Loucy (cell line): ENCODE results near the gene ABT1.

Experiments
- H2AFZ ChIP-seq: fragments of 200-600 bp; sonication (generic); 2 replicates; pipeline ENCODE4 v1.6.0; 2016; ENCODE audit warnings: antibody characterized with exemption, mild to moderate bottlenecking, low read length, moderate library complexity
- H3F3A ChIP-seq: fragments of 200-600 bp; 2 replicates; pipeline ENCODE4 v1.6.0; 2016; ENCODE audit warnings: antibody characterized with exemption, low read depth, mild to moderate bottlenecking
- H3K27me3 ChIP-seq: fragments of 200-600 bp; sonication (generic); 2 replicates; pipeline ENCODE4 v1.6.1; 2014; ENCODE audit warnings: low read length, mild to moderate bottlenecking; ENCODE audit not compliant: insufficient read depth, poor library complexity, severe bottlenecking
- H3K36me3 ChIP-seq: fragments of 200-600 bp; sonication (generic); 2 replicates; pipeline ENCODE4 v1.6.1; 2016; ENCODE audit warnings: low read length; ENCODE audit not compliant: insufficient read depth
- H3K4me1 ChIP-seq: fragments of 200-600 bp; sonication (generic); 2 replicates; pipeline ENCODE4 v1.5.1; 2014; ENCODE audit warnings: low read length, mild to moderate bottlenecking; ENCODE audit not compliant: insufficient read depth, poor library complexity, severe bottlenecking
- H3K4me2 ChIP-seq: fragments of 200-600 bp; sonication (generic); 2 replicates; pipeline ENCODE4 v1.6.0; 2014; ENCODE audit warnings: antibody characterized with exemption, low read length, low read depth, mild to moderate bottlenecking; ENCODE audit not compliant: poor library complexity, severe bottlenecking
- H3K4me3 ChIP-seq: fragments of 200-600 bp; sonication (generic); 2 replicates; pipeline ENCODE4 v1.5.1; 2014; ENCODE audit warnings: low read length, mild to moderate bottlenecking, mixed read lengths; ENCODE audit not compliant: poor library complexity, severe bottlenecking
- H3K79me2 ChIP-seq: fragments of 200-600 bp; sonication (generic); 2 replicates; pipeline ENCODE4 v1.6.1; 2014; ENCODE audit warnings: low read length; ENCODE audit not compliant: insufficient read depth
- H3K9ac ChIP-seq: fragments of 200-600 bp; sonication (generic); 2 replicates; pipeline ENCODE4 v1.6.0; 2014; ENCODE audit warnings: mild to moderate bottlenecking, low read depth, low read length, moderate library complexity; ENCODE audit not compliant: poor library complexity, severe bottlenecking
- H3K9me2 ChIP-seq: fragments of 200-600 bp; sonication (generic); replicated peaks from 2 replicates; pipeline ENCODE4 v1.6.1; 2016; ENCODE audit warnings: low read depth, low read length, mixed read lengths
- H3K9me3 ChIP-seq: fragments of 200-600 bp; sonication (generic); 2 replicates; pipeline ENCODE4 v1.6.1; 2014; ENCODE audit warnings: mild to moderate bottlenecking, antibody characterized with exemption, low read length, low read depth; ENCODE audit not compliant: insufficient read depth
- H4K20me1 ChIP-seq: fragments of 200-600 bp; sonication (generic); 2 replicates; pipeline ENCODE4 v1.6.0; 2014; ENCODE audit warnings: antibody characterized with exemption, low read length, mild to moderate bottlenecking; ENCODE audit not compliant: insufficient read depth, poor library complexity, severe bottlenecking
- CTCF ChIP-seq: fragments of 200-600 bp; sonication (generic); conservative IDR thresholded peaks from 2 replicates; pipeline ENCODE4 v1.5.1; 2014; ENCODE audit warnings: mild to moderate bottlenecking, antibody characterized with exemption, low read length
- EZH2phosphoT487 ChIP-seq: fragments of 200-600 bp; IDR thresholded peaks from 2 replicates; pipeline ENCODE4 v1.6.1; 2018; ENCODE audit warnings: antibody characterized with exemption, mild to moderate bottlenecking, moderate library complexity, borderline replicate concordance

The ABT1 gene

GRCh38 chr6:26576407-26576843, 20.3 kb upstream of the ABT1 start:
- Histone ChIP-seq H3K4me1 (no peaks in the 10 kb centered on the region), H3K4me3 (no peak overlapping the region), H3K36me3 (no peaks in the 10 kb centered on the region), H2AFZ (no peak overlapping the region), H3K79me2 (no peaks in the 10 kb centered on the region), H3K4me2 (no peak overlapping the region), H3K27me3 (no peaks in the 10 kb centered on the region), H3K9me2 (no peaks in the 10 kb centered on the region), H3F3A (no peaks in the 10 kb centered on the region), H4K20me1 (no peaks in the 10 kb centered on the region), H3K9me3 (no peaks in the 10 kb centered on the region; the same call in 1 of the 2 replicates), H3K9ac (no peak overlapping the region)
- no peak for TF ChIP-seq CTCF
- no peak for TF ChIP-seq EZH2phosphoT487

GRCh38 chr6:26576929-26577719, 19.6 kb upstream of the ABT1 start:
- H4K20me1 ChIP-seq = no peaks in the 10 kb centered on the region
- no peak overlapping the region for H3K9ac ChIP-seq
- no peaks in the 10 kb centered on the region for H3K4me1 ChIP-seq
- H3K36me3 ChIP-seq = no peaks in the 10 kb centered on the region
- H3K9me3 ChIP-seq = no peaks in the 10 kb centered on the region; the same call in 1 of the 2 replicates
- H3K4me2 ChIP-seq = no peak overlapping the region
- H3K27me3 ChIP-seq = no peaks in the 10 kb centered on the region
- no peaks in the 10 kb centered on the region for H3K79me2 ChIP-seq
- no peak for TF ChIP-seq EZH2phosphoT487
- TF ChIP-seq CTCF = no peak
- no peaks in the 10 kb centered on the region for H3F3A ChIP-seq
- H3K4me3 ChIP-seq = no peak overlapping the region
- H3K9me2 ChIP-seq = no peaks in the 10 kb centered on the region
- H2AFZ ChIP-seq = no peak overlapping the region

GRCh38 chr6:26577720-26578072, 19.1 kb upstream of the ABT1 start:
- no peaks in the 10 kb centered on the region for H3K4me1 ChIP-seq
- H3K36me3 ChIP-seq = no peaks in the 10 kb centered on the region
- H2AFZ ChIP-seq = no peak overlapping the region
- no peaks in the 10 kb centered on the region for H4K20me1 ChIP-seq
- H3K9me2 ChIP-seq = no peaks in the 10 kb centered on the region
- H3K79me2 ChIP-seq = no peaks in the 10 kb centered on the region
- H3K9ac ChIP-seq = no peak overlapping the region
- H3K4me3 ChIP-seq = no peak overlapping the region
- no peak overlapping the region for H3K4me2 ChIP-seq
- no peaks in the 10 kb centered on the region; the same call in 1 of the 2 replicates for H3K9me3 ChIP-seq
- TF ChIP-seq CTCF (no peak), EZH2phosphoT487 (no peak)
- no peaks in the 10 kb centered on the region for H3K27me3 ChIP-seq
- H3F3A ChIP-seq = no peaks in the 10 kb centered on the region
